H1 (cell line): Measurements from ENCODE around the gene ST8SIA4. TPM values are rescaled to one million over a fixed set of nuclear protein-coding genes. Genes with fewer than 3 reads are reported as not detected.

Experiments used
- CTCF ChIA-PET: fragments of 300-600 bp; sonication (Branson Sonifier 250); formaldehyde crosslinking; loops from one replicate; lab custom pipeline; 2021; ENCODE audit not compliant: partially characterized antibody; lab: Charles Lee
- POLR2A ChIA-PET: fragments of 300-600 bp; sonication (Branson Sonifier 250); formaldehyde crosslinking; loops from one replicate; lab custom pipeline; 2021; ENCODE audit warnings: inconsistent platforms; ENCODE audit not compliant: partially characterized antibody; lab: Charles Lee
- DNase-seq, 2 experiments: peaks; one replicate each; pipeline versions ENCODE4 v3.0.0 to v3.0.0-alpha.2; 2010 to 2022; ENCODE audit warnings: low spot score in 2 of 2, low read depth in 1 of 2, mixed read lengths in 1 of 2
- FAIRE-seq: peaks from 2 replicates; lab custom pipeline; 2011; peaks lifted over from hg19 to GRCh38; lab: Jason Lieb, UNC
- H2AFZ ChIP-seq: 2 replicates; pipeline ENCODE4 v1.8.1; 2012; ENCODE audit warnings: low read length, inconsistent platforms
- H2AK5ac ChIP-seq: 2 replicates; pipeline ENCODE4 v1.6.1; 2013; ENCODE audit warnings: low read depth, low read length
- H2BK120ac ChIP-seq: replicated peaks from 2 replicates; pipeline ENCODE3; 2013; ENCODE audit warnings: low read depth, low read length, inconsistent platforms
- H2BK12ac ChIP-seq: 2 replicates; pipeline ENCODE4 v1.6.1; 2013; ENCODE audit warnings: low read depth, low read length
- H2BK15ac ChIP-seq: 2 replicates; pipeline ENCODE4 v1.6.1; 2013; ENCODE audit warnings: low read length
- H2BK20ac ChIP-seq: 2 replicates; pipeline ENCODE4 v1.6.1; 2013; ENCODE audit warnings: low read length
- H2BK5ac ChIP-seq: 2 replicates; pipeline ENCODE4 v1.6.1; 2013; ENCODE audit warnings: low read depth, low read length
- H3K14ac ChIP-seq: 2 replicates; pipeline ENCODE4 v1.6.1; 2013; ENCODE audit warnings: inconsistent platforms; ENCODE audit not compliant: insufficient read length
- H3K18ac ChIP-seq: 2 replicates; pipeline ENCODE4 v1.6.1; 2013; ENCODE audit warnings: low read length; ENCODE audit errors: extremely low read depth
- H3K23ac ChIP-seq: 2 replicates; pipeline ENCODE4 v1.6.1; 2013; ENCODE audit warnings: inconsistent platforms; ENCODE audit not compliant: insufficient read length
- H3K23me2 ChIP-seq: 2 replicates; pipeline ENCODE4 v1.6.1; 2013; ENCODE audit warnings: low read depth, low read length
- H3K27ac ChIP-seq: 2 replicates; pipeline ENCODE4 v1.6.1; 2011; ENCODE audit warnings: low read depth, low read length, inconsistent platforms
- H3K27me3 ChIP-seq, 4 experiments: replicated peaks in 1 of 4; 1 replicate in 1 of 4; 2 replicates in 3 of 4; pipeline versions ENCODE4 v1.6.1 to v1.8.1; 2011 to 2013; ENCODE audit warnings: low read length in 3 of 4, mild to moderate bottlenecking in 3 of 4, inconsistent platforms in 2 of 4, mixed read lengths in 2 of 4, moderate library complexity in 1 of 4; ENCODE audit not compliant: control insufficient read depth in 3 of 4, insufficient read depth in 3 of 4; ENCODE audit errors: extremely low read depth in 1 of 4
- H3K36me3 ChIP-seq, 4 experiments: 2 replicates each; pipeline versions ENCODE4 v1.6.1 to v1.8.1; 2011 to 2013; ENCODE audit warnings: mild to moderate bottlenecking in 4 of 4, low read length in 3 of 4, moderate library complexity in 2 of 4, control low read depth in 1 of 4, inconsistent platforms in 1 of 4; ENCODE audit not compliant: insufficient read depth in 4 of 4, control insufficient read depth in 2 of 4
- H3K4ac ChIP-seq: replicated peaks from 2 replicates; pipeline ENCODE3; 2013; ENCODE audit warnings: low read length, low read depth, mixed read lengths, inconsistent platforms; ENCODE audit not compliant: insufficient read length
- H3K4me1 ChIP-seq, 4 experiments: replicated peaks in 1 of 4; 1 replicate in 1 of 4; 2 replicates in 3 of 4; pipeline versions ENCODE4 v1.6.1 to v1.8.1; 2011 to 2013; ENCODE audit warnings: low read length in 3 of 4, inconsistent platforms in 2 of 4, mixed read lengths in 1 of 4; ENCODE audit not compliant: insufficient read depth in 4 of 4, control insufficient read depth in 3 of 4
- H3K4me2 ChIP-seq, 2 experiments: 2 replicates each; pipeline versions ENCODE4 v1.6.1 to v1.8.1; 2011 to 2013; ENCODE audit warnings: low read depth in 2 of 2, low read length in 2 of 2, control low read depth in 1 of 2, inconsistent platforms in 1 of 2, mild to moderate bottlenecking in 1 of 2; ENCODE audit not compliant: insufficient read depth in 1 of 2
- H3K4me3 ChIP-seq, 4 experiments: fragments of 200-600, 300-600 bp in 1 of 4; sonication (generic), shearing (Covaris generic), sonication (Bioruptor Twin) in 1 of 4; 2 replicates each; pipeline versions ENCODE4 v1.5.1 to v1.8.1; 2011 to 2016; ENCODE audit warnings: low read length in 4 of 4, low read depth in 3 of 4, control low read depth in 2 of 4, inconsistent platforms in 2 of 4, mild to moderate bottlenecking in 2 of 4, mixed read lengths in 1 of 4, moderate library complexity in 1 of 4; ENCODE audit not compliant: insufficient read depth in 2 of 4; ENCODE audit errors: extremely low read depth in 1 of 4
- H3K56ac ChIP-seq: replicated peaks from 2 replicates; pipeline ENCODE3; 2013; ENCODE audit warnings: low read depth, mild to moderate bottlenecking, mixed read lengths, low read length, inconsistent platforms; ENCODE audit not compliant: insufficient read length
- H3K79me1 ChIP-seq: 2 replicates; pipeline ENCODE4 v1.6.1; 2013; ENCODE audit warnings: low read depth, low read length, control low read depth
- H3K79me2 ChIP-seq, 2 experiments: 2 replicates each; pipeline versions ENCODE4 v1.6.1 to v1.8.1; 2012 to 2013; ENCODE audit warnings: low read length in 2 of 2, mild to moderate bottlenecking in 2 of 2, inconsistent platforms in 1 of 2; ENCODE audit not compliant: insufficient read depth in 2 of 2, control insufficient read depth in 1 of 2
- H3K9ac ChIP-seq, 4 experiments: replicated peaks in 1 of 4; 1 replicate in 1 of 4; 2 replicates in 3 of 4; pipeline versions ENCODE4 v1.6.1 to v1.8.1; 2011 to 2013; ENCODE audit warnings: low read depth in 3 of 4, low read length in 3 of 4, control low read depth in 2 of 4, mild to moderate bottlenecking in 2 of 4, moderate library complexity in 2 of 4, inconsistent platforms in 1 of 4; ENCODE audit errors: extremely low read depth in 1 of 4
- H3K9me3 ChIP-seq, 2 experiments: 2 replicates each; pipeline versions ENCODE4 v1.6.1 to v1.8.1; 2012 to 2013; ENCODE audit warnings: mild to moderate bottlenecking in 2 of 2, moderate library complexity in 2 of 2, control low read depth in 1 of 2, inconsistent platforms in 1 of 2, low read depth in 1 of 2, low read length in 1 of 2, mixed read lengths in 1 of 2; ENCODE audit not compliant: insufficient read depth in 2 of 2
- H4K20me1 ChIP-seq, 2 experiments: replicated peaks in 1 of 2; 2 replicates each; pipeline versions ENCODE3 to v1.8.1; 2011 to 2013; ENCODE audit warnings: inconsistent platforms in 2 of 2, low read length in 2 of 2, mild to moderate bottlenecking in 1 of 2; ENCODE audit not compliant: insufficient read depth in 2 of 2, control insufficient read depth in 1 of 2
- H4K5ac ChIP-seq: 2 replicates; pipeline ENCODE4 v1.6.1; 2013; ENCODE audit warnings: low read length, low read depth, mixed read lengths, inconsistent platforms; ENCODE audit not compliant: insufficient read length
- H4K8ac ChIP-seq: 2 replicates; pipeline ENCODE4 v1.8.0; 2013; ENCODE audit warnings: mild to moderate bottlenecking, moderate library complexity, low read length, inconsistent platforms; ENCODE audit not compliant: insufficient read depth; ENCODE audit errors: extremely low read depth
- H4K91ac ChIP-seq: replicated peaks from 2 replicates; pipeline ENCODE3; 2013; ENCODE audit warnings: low read length, mixed read lengths, inconsistent platforms; ENCODE audit not compliant: insufficient read length
- BCL11A ChIP-seq, 2 experiments: IDR thresholded peaks; one replicate each; pipeline ENCODE4 v1.6.1; 2011; ENCODE audit warnings: low read depth in 2 of 2, low read length in 2 of 2, mild to moderate bottlenecking in 2 of 2
- CTBP2 ChIP-seq: IDR thresholded peaks from 2 replicates; pipeline ENCODE4 v1.7.0; 2011; ENCODE audit warnings: borderline replicate concordance, mild to moderate bottlenecking, moderate library complexity, mixed read lengths, low read length; ENCODE audit not compliant: insufficient read depth, insufficient read length
- EP300 ChIP-seq, 2 experiments: IDR thresholded peaks; 1 replicate in 1 of 2; 2 replicates in 1 of 2; pipeline ENCODE4 v1.6.1; 2011 to 2012; ENCODE audit warnings: low read depth in 2 of 2, low read length in 2 of 2, mild to moderate bottlenecking in 2 of 2, borderline replicate concordance in 1 of 2, inconsistent platforms in 1 of 2, moderate library complexity in 1 of 2
- HDAC6 ChIP-seq: IDR thresholded peaks from one replicate; pipeline ENCODE4 v1.7.1; 2012; ENCODE audit warnings: low read depth, mild to moderate bottlenecking, inconsistent platforms, low read length, moderate library complexity
- WGBS, 2 experiments: shearing (Covaris generic) in 1 of 2; methylation state at CpG; one replicate each; pipeline versions ENCODE4 v1.1.6 to v1.1.7; 2013 to 2015; ENCODE audit warnings: low lambda C conversion rate in 2 of 2, mixed read lengths in 2 of 2, inconsistent platforms in 1 of 2, low coverage in 1 of 2, missing lambda C conversion rate in 1 of 2; ENCODE audit not compliant: insufficient replicate concordance in 2 of 2, insufficient coverage in 1 of 2, insufficient read length in 1 of 2; ENCODE audit errors: extremely low coverage in 1 of 2, missing lambda C conversion rate in 1 of 2; 5-methylcytosine and 5-hydroxymethylcytosine counted together
- polyA plus RNA-seq, 7 experiments: library from polyadenylated mRNA; depleted of rRNA in 3 of 7; stranded (reverse) in 5 of 7; unstranded in 2 of 7; fragments of >200 nt in 5 of 7; fragments of 200-250 nt in 2 of 7; gene quantifications; 1 replicate in 5 of 7; 2 replicates in 1 of 7; 4 replicates in 1 of 7; pipeline versions ENCODE4 v1.2.1 to v1.2.3, GENCODE V29; 2011 to 2013; ENCODE audit warnings: missing spikeins in 2 of 7, mixed read lengths in 2 of 7
- total RNA-seq: library from RNA; stranded (reverse); fragmentation: NEBNext Ultra II Directional; extraction: Animal tissue kit (Norgen Biotek cat#: 25700); gene quantifications from 2 replicates; pipeline ENCODE4 v1.2.1, GENCODE V29; 2021

Gene ST8SIA4
- total and polyA plus RNA-seq, 2 of the 8 experiments (the other 6 are each of a cell fraction or from before 2014, with no cell fraction given) = 0.08 to 0.50 TPM

- no peak overlapping the region for H3K4ac ChIP-seq
- H3K79me1 ChIP-seq = no peaks in the 10 kb centered on the region
- ChIA-PET CTCF (no interaction called here), POLR2A (no interaction called here)
- no peak overlapping the region for H4K91ac ChIP-seq
- no peaks in the 10 kb centered on the region for H4K20me1 ChIP-seq
- no peaks in the 10 kb centered on the region for H3K9me3 ChIP-seq
- FAIRE-seq (no peak), DNase-seq (no peak)
- no peak overlapping the region for H2BK20ac ChIP-seq
- no peak overlapping the region for H3K56ac ChIP-seq
- H3K23ac ChIP-seq = no peak overlapping the region
- H3K4me2 ChIP-seq = no peak overlapping the region
- H4K5ac ChIP-seq = no peak overlapping the region
- no peaks in the 10 kb centered on the region for H3K36me3 ChIP-seq
- no peaks in the 10 kb centered on the region for H3K27me3 ChIP-seq
- no peak overlapping the region for H2AFZ ChIP-seq
- H3K4me1 ChIP-seq = no peaks in the 10 kb centered on the region
- H3K9ac ChIP-seq = no peak overlapping the region
- no peak overlapping the region for H3K14ac ChIP-seq
- H2BK5ac ChIP-seq = no peak overlapping the region
- H2AK5ac ChIP-seq = no peak overlapping the region
- H3K27ac ChIP-seq = no peak overlapping the region
- WGBS, 2 experiments = 91% methylated on average over 3 of the region's 3 CpGs; no CpG with 5 or more reads in 1 of the 2 experiments
- no peaks in the 10 kb centered on the region for H3K79me2 ChIP-seq
- H3K18ac ChIP-seq = no peak overlapping the region
- no peak overlapping the region for H2BK12ac ChIP-seq
- no peak overlapping the region for H3K4me3 ChIP-seq
- TF ChIP-seq BCL11A (IDR thresholded peaks at IDR 0.05; ENCODE audit: low read depth in 2 of 2, low read length in 2 of 2) (no peak), CTBP2 (no peak), HDAC6 (no peak), EP300 (IDR thresholded peaks at IDR 0.05; ENCODE audit: borderline replicate concordance in 1 of 2, low read depth in 2 of 2, low read length in 2 of 2) (no peak)
- TF ChIP-seq, all 59 proteins: peak for 0
- no peaks in the 10 kb centered on the region for H3K23me2 ChIP-seq
- H4K8ac ChIP-seq = no peak overlapping the region
- no peak overlapping the region for H2BK15ac ChIP-seq
- no peak overlapping the region for H2BK120ac ChIP-seq
Measured at GRCh38 chr5:100889896-100890295, 13.2 kb downstream of the ST8SIA4 start.
